K562 treated with DMSO at 1 percent for 24 hours (cell line): ENCODE results near the gene MOGAT1. TPM values are rescaled to one million over a fixed set of nuclear protein-coding genes. Genes with fewer than 3 reads are reported as not detected.

Experiments used
- total RNA-seq: library from RNA; unstranded; fragments of 300-600 nt; gene quantifications from 2 replicates; pipeline ENCODE4 v1.2.3, GENCODE V29; 2022; ENCODE audit warnings: low read depth; ENCODE audit not compliant: insufficient read depth

MOGAT1 gene
- total RNA-seq: not detected in 2 replicates

GRCh38 chr2:222671259-222672067 is at the start of gene MOGAT1:
MOGAT1 (plus strand) TSS chr2:222671658; CDS start chr2:222671786, 128 bp downstream.

DNA sequence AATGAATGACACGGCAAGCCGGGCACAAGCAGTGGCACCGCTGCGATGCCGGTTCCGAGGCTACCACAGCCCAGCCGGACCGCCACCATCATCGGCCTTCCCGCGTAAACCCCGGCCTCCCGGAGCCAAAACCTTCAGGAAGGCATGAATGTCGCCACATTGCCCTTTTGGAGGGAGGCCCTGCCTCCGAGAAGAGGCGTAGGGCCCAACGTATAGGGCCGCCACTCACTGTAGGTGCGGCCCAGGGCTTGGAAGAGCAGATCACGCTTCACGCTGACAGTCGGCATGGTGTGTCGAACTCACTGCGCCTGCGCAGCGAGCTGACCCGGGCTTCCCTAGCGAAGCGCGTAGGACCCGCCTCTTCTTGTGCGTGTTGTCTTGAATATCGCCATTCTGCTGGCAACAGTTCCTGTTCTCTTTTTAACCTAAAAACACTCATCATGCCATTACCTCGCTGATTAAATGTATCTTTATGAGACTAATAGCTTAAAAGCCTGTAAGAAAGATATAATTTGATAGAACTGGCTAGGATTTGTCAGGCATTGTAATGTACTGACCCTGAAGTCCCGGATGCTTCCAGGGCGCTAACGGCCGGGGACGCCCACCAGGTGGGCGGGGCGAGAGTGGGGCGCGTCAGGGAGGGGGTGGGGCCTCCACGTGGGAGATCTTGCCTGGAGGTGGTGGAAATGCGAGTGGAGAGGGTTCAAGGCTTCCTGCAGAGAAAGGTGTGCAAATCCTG is 15.5 kb upstream of the MOGAT1 start, which contains the start of gene FARSB:
FARSB (minus strand) TSS at position 306 of the 739 bp plus-strand sequence; CDS start at position 287, 19 bp downstream.

Other genes starting within 250 kb of the MOGAT1 start
- gene SGPP2, start 247.1 kb upstream of the MOGAT1 start, total RNA-seq: not detected in 2 replicates
- gene FARSB, start 15.6 kb upstream of the MOGAT1 start, total RNA-seq: 11.9 and 12.6 TPM in 2 replicates
- 42.0 and 50.3 TPM in 2 replicates for gene ACSL3, start 189.4 kb downstream of the MOGAT1 start, total RNA-seq